Measurements from ENCODE around the gene LRRC3B. TPM values are rescaled to one million over a fixed set of nuclear protein-coding genes. Genes with fewer than 3 reads are reported as not detected.

LRRC3B gene
- total and polyA plus RNA-seq, 2 donors (not counting 3 experiments of a cell fraction or from before 2014, with no cell fraction given), result not detected

DNA sequence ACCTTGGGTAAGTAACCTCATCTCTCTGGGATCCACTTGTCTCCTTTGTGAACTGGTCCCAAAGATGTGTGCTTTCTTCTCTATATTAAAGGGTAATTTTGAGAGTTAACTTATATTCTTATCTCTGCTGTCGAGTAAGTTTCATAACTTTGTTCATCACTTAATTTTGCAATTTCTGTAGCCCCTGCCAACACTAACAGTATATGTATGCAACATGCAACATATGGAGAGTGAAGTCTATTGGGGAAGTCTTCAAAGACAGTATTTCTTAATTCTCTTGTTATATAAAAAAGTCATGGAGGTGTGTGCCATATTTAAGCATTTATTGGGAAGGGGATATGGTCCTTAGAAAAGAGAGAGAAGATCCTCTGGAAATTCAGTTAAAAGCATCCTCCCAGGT, 85.9 kb downstream of the LRRC3B start:
- no peaks in the 10 kb centered on the region for H3K9me3 ChIP-seq (replicated peaks; ENCODE audit: control insufficient read depth, insufficient read depth, low read length)
- no peaks in the 10 kb centered on the region for H4K20me1 ChIP-seq (replicated peaks; ENCODE audit: control insufficient read depth, extremely low read depth, insufficient read depth, low read length)
- CTCF ChIA-PET, result no interaction called here
- no peak overlapping the region for H3K4me3 ChIP-seq (replicated peaks in 1 of 3; ENCODE audit: insufficient read depth in 1 of 3, low read depth in 1 of 3, low read length in 3 of 3)
- H3K36me3 ChIP-seq (ENCODE audit: control insufficient read depth in 2 of 2, extremely low read depth in 1 of 2, insufficient read depth in 2 of 2, low read length in 2 of 2), result no peaks in the 10 kb centered on the region
- no peaks in the 10 kb centered on the region for H3K9me1 ChIP-seq (replicated peaks; ENCODE audit: control insufficient read depth, extremely low read depth, insufficient read depth, low read length)
- H3K27me3 ChIP-seq (ENCODE audit: control insufficient read depth in 2 of 2, insufficient read depth in 2 of 2, low read length in 2 of 2), result no peaks in the 10 kb centered on the region
- POLR2A ChIA-PET, result no interaction called here
- TF ChIP-seq JUN (IDR thresholded peaks at IDR 0.05; ENCODE audit: borderline replicate concordance, insufficient read depth, insufficient read length, low read depth), result no peak
- TF ChIP-seq POLR2A (IDR thresholded peaks at IDR 0.05; ENCODE audit: low read depth, low read length), result no peak
- TF ChIP-seq POLR2AphosphoS5 (IDR thresholded peaks at IDR 0.05; ENCODE audit: insufficient read depth, low read depth, low read length), result no peak
- TF ChIP-seq EZH2 (IDR thresholded peaks at IDR 0.05; ENCODE audit: borderline replicate concordance, low read depth, low read length, severe bottlenecking), result no peak
- TF ChIP-seq MYC (IDR thresholded peaks at IDR 0.05; ENCODE audit: low read depth, low read length), result no peak
- TF ChIP-seq, protein P1, sequence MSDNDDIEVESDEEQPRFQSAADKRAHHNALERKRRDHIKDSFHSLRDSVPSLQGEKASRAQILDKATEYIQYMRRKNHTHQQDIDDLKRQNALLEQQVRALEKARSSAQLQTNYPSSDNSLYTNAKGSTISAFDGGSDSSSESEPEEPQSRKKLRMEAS (IDR thresholded peaks at IDR 0.05; ENCODE audit: insufficient read depth, insufficient read length), result no peak
- no peak for TF ChIP-seq FOS (IDR thresholded peaks at IDR 0.05; ENCODE audit: borderline replicate concordance, insufficient read depth, low read length)
- TF ChIP-seq, protein P2, sequence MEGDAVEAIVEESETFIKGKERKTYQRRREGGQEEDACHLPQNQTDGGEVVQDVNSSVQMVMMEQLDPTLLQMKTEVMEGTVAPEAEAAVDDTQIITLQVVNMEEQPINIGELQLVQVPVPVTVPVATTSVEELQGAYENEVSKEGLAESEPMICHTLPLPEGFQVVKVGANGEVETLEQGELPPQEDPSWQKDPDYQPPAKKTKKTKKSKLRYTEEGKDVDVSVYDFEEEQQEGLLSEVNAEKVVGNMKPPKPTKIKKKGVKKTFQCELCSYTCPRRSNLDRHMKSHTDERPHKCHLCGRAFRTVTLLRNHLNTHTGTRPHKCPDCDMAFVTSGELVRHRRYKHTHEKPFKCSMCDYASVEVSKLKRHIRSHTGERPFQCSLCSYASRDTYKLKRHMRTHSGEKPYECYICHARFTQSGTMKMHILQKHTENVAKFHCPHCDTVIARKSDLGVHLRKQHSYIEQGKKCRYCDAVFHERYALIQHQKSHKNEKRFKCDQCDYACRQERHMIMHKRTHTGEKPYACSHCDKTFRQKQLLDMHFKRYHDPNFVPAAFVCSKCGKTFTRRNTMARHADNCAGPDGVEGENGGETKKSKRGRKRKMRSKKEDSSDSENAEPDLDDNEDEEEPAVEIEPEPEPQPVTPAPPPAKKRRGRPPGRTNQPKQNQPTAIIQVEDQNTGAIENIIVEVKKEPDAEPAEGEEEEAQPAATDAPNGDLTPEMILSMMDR (IDR thresholded peaks at IDR 0.05; ENCODE audit: extremely low read depth in 1 of 2, insufficient read depth in 1 of 2, low read depth in 1 of 2, low read length in 2 of 2), result no peak
- TF ChIP-seq GATA2 (IDR thresholded peaks at IDR 0.05; ENCODE audit: insufficient read depth, insufficient read length, low read depth, low read length), result no peak
- intact Hi-C loops (cut with micrococcal nuclease), result no loop called here
- no peaks in the 10 kb centered on the region for H3K4me1 ChIP-seq (ENCODE audit: control insufficient read depth, extremely low read depth, insufficient read depth, low read length)
- no peak overlapping the region for H3K9ac ChIP-seq (replicated peaks; ENCODE audit: extremely low read depth, insufficient read depth, low read length)
- FAIRE-seq, result no peak
- no peak overlapping the region for H3K27ac ChIP-seq (ENCODE audit: insufficient read depth, low read depth, low read length)
- H2AFZ ChIP-seq (ENCODE audit: low read depth, low read length), result no peak overlapping the region
- BruUV-seq (replicated peaks), result no TSS peak
- H3K79me2 ChIP-seq (ENCODE audit: control insufficient read depth, insufficient read depth, low read length), result no peaks in the 10 kb centered on the region
- dilution Hi-C loops (cut with MboI; ENCODE audit: extremely low pct_ligation_motif_present, low sequenced_read_pairs), result no loop called here
- DNase-seq (ENCODE audit: low read depth, low spot score), result no peak
- no peak overlapping the region for H3K4me2 ChIP-seq (ENCODE audit: insufficient read depth, low read length)

Measured in endothelial cell of umbilical vein (primary cell).